Pulmonary artery endothelial cell (primary cell): ENCODE measurements around the gene SYNM. TPM values are rescaled to one million over a fixed set of nuclear protein-coding genes. Genes with fewer than 3 reads are reported as not detected.
"Not testable (repeated sequence)": the region's sequence is repeated elsewhere in the genome, so short reads cannot be mapped to it uniquely, and the experiment has no call there.

Experiments
- DNase-seq: peaks from one replicate; pipeline ENCODE4 v3.0.0-alpha.2; 2011; ENCODE audit warnings: low read depth, low spot score
- total RNA-seq: library from RNA; depleted of rRNA; stranded (reverse); fragments of >200 nt; gene quantifications from 2 replicates; pipeline ENCODE4 v1.2.3, GENCODE V29; 2014

Gene SYNM, protein sequence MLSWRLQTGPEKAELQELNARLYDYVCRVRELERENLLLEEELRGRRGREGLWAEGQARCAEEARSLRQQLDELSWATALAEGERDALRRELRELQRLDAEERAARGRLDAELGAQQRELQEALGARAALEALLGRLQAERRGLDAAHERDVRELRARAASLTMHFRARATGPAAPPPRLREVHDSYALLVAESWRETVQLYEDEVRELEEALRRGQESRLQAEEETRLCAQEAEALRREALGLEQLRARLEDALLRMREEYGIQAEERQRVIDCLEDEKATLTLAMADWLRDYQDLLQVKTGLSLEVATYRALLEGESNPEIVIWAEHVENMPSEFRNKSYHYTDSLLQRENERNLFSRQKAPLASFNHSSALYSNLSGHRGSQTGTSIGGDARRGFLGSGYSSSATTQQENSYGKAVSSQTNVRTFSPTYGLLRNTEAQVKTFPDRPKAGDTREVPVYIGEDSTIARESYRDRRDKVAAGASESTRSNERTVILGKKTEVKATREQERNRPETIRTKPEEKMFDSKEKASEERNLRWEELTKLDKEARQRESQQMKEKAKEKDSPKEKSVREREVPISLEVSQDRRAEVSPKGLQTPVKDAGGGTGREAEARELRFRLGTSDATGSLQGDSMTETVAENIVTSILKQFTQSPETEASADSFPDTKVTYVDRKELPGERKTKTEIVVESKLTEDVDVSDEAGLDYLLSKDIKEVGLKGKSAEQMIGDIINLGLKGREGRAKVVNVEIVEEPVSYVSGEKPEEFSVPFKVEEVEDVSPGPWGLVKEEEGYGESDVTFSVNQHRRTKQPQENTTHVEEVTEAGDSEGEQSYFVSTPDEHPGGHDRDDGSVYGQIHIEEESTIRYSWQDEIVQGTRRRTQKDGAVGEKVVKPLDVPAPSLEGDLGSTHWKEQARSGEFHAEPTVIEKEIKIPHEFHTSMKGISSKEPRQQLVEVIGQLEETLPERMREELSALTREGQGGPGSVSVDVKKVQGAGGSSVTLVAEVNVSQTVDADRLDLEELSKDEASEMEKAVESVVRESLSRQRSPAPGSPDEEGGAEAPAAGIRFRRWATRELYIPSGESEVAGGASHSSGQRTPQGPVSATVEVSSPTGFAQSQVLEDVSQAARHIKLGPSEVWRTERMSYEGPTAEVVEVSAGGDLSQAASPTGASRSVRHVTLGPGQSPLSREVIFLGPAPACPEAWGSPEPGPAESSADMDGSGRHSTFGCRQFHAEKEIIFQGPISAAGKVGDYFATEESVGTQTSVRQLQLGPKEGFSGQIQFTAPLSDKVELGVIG (N-terminal part only)
- total RNA-seq = 5.9 and 10.2 TPM in 2 replicates

DNA sequence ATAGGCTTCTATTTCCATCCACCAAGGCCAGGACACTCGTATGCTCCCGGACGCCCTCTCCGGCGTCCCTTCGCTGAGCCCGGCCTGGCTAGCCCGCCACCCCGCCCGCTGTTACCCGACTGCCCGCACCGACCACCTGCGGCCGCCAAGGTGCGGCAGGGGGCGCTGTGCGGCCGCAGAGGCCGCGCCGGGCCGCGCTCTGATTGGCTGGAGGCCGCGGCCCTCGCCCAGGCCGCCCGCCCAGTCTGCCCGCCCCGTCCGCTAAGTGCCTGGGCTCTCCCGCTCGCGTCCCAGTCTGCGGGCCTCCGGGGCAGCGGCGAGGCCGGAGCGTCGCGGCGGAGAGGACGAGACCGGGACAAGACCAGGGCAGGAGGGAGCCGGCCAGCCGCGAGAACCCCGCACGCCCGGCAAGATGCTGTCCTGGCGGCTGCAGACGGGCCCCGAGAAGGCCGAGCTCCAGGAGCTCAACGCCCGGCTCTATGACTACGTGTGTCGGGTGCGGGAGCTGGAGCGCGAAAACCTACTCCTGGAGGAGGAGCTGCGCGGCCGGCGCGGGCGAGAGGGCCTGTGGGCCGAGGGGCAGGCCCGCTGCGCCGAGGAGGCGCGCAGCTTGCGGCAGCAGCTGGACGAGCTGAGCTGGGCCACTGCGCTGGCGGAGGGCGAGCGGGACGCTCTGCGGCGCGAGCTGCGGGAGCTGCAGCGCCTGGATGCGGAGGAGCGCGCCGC, at the start of gene SYNM:
TSS of gene SYNM (plus strand) at position 293 of the 726 bp plus-strand sequence. CDS start at position 413, 120 bp downstream.
- DNase-seq = peak; percentile 43

DNA sequence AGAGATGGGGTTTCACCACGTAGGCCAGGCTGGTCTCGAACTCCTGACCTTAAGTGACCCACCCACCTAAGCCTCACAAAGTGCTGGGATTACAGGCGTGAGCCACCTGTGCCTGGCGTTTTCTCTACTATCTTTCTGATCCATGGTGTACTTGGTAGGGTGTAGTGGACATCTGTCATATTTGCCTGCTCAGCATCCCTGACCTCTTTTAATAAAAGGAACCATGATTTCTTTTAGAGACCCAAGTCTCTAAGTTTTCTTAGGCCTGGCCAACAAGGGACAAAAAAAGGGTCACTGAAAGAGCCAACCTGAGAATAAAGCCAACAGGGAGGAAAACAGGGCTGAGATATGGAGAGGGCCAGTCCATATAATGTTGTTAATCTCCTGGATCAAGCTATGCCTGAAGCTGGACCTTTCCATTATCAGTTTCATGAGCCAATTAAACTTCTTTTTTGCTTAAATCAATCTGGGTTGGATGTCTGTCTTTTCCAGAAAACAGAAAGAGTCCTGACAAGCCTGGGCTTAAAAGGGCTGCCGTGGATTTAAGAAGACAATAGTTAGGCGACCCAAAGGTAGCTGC, 49.2 kb upstream of the SYNM start:
- DNase-seq = no peak

DNA sequence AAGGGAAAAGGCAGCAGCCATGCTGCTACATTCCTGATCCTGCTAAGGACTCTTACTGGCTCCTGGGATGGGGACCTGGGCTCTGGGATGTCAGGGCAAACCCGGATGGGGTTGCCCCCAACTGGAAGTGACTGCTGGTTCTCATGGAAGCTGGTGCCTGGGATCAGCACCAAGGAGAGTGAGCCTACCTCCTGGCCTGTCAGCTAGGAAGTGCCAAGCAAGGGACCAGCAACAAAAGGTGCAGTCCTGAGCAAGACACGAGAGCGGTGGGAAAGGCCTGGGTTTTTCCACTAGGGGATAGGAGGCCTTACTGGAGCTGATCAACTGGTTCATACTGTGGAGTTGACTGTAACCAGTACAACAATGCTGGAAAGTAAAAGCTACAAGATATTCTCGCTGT, 47.9 kb upstream of the SYNM start:
- DNase-seq = no peak

DNA sequence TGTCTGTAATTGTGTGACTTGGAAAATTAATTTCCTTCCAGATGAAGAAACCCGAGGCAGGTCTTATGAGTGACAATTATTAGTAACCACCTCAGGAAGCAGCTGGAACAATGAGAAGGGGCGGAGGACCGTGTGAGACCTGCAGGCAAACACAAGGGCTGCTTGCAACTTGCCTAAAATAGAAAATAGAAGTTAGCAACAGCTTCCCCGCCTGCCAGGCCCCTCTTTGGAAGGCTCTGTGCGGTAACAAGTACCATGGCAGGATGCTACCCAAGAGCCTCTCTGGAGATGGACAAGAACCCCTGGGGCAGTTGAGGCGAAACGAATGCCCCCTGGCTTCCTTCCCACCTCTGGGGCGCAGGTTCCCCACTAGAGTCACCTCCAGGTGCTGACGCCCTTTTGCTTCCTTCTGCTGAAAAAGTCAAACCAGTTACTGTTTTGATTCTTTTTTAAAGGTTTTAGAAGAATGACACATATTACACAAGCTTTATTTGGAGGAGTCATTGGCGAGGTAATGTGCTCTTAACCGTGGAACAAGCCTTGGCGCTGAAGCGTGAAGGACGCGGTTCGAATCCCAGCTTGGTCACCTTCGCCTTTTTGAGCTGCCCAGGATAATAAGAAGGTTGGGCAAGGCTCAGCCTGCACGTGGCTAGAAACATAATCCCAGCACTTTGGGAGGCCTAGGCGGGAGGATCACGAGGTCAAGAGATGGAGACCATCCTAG, 47.0 kb upstream of the SYNM start:
- DNase-seq = peak; percentile 11

DNA sequence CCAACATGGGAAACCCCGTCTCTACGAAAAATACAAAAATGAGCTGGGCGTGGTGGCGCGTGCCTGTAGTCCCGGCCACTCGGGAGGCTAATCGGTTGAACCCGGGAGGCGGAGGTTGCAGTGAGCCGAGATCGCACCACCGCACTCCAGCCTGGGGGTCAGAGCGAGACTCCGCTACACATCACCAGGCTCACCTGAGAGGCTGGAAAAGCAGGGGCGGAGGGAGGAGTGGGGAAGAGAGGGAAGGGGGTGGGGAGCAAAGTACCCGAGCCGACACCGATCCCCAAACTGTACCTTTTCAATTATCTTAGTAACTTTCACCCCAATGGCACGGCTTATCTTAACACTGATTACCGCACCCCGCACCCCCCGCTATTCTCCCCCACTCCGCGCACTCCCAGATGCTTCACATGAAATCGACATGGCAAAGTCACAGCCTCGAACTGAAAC, 46.4 kb upstream of the SYNM start:
- DNase-seq = no peak

DNA sequence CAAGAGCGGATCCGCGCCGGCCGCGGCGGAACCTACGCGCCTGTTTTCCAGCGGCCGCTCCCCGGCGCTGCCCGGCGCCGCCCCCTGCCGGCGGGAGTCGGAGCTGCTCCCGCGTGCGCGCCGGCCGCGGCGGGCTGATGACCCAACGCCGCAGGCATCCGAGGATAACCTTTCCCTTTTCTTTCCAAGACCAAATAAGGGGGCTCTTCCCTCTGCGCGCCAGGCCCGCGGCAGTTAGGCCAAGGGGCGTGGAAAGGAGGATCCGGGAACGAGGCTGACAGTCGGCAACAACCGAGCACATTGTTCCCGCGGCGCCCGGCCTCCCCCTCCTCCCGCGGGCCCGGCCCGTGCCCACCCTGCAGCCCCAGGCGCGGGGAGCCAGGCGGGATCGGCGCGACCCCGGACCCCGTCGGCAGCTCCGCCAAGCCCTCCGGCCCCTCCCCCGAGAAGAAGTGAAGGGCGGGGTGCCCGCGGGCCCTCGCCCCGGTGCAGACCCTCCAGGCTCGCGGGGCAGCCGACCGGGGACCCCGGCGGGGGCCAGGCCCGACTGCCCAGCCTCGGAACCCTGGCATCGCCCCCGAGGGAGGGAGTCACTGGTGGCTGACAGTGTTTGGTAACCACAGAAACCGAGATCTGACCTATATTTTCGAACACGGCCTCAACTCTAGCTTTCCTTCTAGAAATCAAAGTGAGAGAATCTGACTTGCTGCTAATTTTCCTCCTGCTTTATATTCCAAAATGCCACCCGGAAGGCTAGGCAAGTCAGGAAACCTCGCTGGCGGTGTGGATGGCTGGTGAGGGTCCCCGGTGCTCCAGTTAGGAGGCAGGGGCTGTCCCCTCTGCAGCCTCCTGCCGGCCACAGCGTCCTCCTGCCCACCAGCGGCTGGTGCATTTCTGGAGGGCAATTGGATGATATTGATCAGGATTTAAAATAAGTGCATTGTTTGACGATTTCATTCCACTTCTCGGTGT, 45.6 kb upstream of the SYNM start:
- peak; percentile 4 for DNase-seq

DNA sequence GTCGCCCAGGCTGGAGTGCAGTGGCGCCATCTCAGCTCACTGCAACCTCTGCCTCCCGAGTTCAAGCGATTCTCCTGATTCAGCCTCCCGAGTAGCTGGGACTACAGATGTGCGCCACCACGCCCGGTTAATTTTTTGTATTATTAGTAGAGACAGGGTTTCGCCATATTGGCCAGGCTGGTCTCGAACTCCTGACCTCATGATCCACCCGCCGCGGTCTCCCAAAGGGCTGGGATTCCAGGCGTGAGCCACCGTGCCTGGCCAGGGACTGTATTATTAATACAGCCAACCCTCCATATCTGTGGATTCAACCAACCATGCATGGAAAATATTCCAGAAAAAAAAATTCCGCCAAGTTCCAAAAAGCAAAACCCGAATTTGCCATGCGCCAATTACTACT, 44.7 kb upstream of the SYNM start:
- DNase-seq = not testable (repeated sequence)

DNA sequence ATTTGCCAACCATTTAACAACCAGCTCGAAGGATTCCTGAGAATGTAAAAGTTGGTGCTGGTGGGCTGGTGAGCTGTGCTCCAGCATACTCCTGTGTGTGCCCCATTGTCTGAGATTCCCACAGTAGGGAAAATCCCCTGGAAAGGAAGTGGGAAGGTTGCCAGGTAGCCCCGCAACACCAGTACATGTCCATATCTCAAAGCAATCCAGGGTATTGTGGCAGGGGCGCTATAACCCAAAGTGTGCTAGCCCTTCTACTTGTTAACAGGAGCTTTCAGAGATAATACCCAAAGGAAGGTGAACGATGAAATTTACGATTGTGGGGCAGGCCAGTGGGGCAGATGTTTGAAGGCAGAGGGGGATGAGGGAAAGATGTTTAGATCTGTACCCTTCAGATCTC, 42.7 kb upstream of the SYNM start:
- no peak for DNase-seq

DNA sequence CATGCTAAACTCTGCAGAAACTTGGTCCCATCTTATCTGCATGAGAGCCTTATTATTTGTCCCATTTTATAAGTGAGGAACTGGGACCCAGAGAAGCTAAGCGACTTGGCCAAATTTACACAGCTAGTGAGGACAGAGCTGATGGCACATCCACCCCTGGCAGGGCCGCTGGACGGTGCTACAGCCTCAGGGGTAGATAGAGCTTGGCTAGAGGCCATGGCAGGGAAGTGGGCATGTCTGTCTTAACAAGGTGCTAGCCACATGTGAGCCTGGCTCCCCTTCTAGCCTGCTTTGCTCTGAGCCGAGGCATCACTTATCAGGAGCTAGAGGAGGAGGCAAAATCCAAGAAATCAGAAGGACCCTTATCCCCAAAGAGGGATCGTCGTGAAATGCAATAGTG, 36.7 kb upstream of the SYNM start:
- no peak for DNase-seq

DNA sequence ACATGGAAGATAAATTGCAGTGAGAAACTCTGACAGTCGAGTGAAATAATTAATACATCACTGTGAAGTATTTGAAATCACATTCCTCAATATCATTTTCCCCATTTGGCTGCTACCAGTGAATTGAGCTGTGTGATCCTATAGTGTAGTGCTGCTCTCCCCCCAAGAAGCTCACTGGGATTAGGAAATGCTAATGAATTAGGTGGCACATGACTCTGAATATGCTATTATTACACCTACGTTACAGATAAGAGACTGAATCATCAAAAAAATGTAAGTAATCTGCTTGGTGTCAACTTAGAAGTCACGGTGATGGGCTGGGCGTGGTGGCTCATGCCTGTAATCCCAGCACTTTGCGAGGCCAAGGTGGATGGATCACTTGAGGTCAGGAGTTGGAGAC, 34.7 kb upstream of the SYNM start:
- DNase-seq = no peak

DNA sequence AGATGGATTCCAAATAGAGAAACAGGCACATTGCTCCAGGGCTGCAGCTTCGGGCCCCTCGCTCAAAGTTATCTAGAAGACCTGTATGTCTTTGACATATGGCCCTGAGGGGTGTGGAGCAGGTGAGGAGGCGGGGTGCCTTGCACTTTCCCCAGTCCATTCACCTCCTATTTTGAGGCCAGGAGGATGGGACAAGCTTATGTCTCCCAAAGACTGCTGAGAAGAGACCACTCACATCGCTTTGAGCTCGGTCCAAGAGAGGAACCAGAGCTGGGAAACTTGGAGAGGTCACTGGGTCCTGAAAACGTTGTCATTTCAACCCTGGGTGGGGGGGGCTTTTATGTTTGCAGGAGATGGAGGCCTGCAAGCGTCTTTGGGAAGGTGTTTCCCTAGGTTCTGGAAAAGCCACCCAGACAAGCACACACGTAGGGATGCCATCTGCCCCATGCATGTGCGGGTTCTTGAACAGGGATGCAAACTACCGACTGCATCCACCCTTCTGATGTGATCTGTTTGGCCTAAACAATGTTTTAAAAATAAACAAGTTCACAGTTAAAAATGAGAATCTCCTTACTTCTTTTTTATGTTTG, 33.7 kb upstream of the SYNM start:
- no peak for DNase-seq

DNA sequence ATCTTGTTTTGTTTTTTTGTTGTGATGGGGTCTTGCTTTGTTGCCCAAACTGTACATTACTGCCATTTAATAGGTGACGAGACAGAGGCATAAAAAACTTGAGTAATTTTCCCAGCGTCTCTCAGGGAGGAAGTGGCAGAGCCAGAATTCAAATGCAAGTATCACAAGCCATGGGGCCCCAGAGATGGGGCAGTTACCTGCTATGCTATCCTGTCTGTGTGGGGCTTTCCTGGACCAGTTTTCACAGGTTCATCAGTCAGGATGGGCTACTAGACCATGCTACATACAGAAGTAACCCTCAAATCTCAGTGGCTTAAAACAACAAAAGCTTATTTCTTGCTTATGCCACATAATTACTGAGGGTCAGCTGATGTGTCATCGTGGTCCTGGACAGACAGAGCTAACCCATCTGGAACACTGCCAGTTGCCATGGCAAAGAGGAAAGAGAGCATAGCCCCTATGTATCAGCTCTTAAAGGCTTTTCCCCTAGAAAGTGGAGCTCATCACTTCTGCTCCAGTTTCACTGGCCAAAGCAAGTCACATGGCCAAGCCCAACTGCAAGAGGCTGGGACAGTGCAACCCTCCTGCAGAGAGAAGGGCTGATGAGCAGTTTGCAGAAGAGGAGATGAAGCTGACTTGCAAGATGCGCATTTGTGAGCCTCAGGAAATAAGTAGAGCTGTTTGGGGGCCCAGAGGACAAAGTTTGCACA, 31.7 kb upstream of the SYNM start:
- DNase-seq = no peak

DNA sequence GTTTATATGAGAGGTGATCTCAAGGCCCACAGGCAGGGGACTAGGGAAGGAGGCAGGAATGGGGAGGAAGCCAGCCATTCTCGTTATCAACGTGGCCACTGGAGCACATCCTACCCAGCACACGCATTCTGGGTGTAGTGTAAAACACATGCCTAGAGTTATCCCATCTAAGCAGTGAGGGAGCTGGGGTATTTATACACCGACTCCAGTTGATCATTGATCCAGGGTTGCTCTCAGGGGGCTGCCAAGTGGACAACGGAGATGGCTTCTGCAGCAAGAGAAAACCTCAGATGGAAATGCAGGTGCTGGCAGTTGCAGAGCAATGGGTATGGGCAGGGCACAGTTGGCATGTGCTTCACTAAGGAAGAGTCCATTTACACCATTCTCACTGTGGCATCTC, 30.4 kb upstream of the SYNM start:
- no peak for DNase-seq

DNA sequence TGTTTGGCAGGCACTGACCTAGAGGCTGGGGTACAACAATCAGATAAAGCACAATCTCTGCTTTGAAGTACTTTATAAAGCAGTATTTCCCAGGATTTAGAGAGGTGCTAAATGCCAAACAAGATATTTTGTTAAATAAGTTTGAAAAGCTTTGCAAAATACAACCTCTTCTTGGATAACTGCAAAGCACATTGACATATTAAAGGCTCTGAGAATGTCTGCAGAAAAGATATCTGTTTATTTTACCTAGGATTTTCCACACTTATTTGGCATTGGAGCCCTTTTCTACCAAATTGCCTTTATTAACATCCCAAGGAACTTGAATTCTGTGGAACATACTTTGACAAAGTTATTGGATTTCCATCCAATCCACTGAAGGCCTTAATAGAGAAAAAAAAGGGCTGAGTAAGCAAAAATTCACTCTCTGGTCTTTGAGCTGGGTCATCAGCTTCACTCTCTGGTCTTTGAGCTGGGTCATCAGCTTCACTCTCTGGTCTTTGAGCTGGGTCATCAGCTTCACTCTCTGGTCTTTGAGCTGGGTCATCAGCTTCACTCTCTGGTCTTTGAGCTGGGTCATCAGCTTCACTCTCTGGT, 29.7 kb upstream of the SYNM start:
- DNase-seq = not testable (repeated sequence)

DNA sequence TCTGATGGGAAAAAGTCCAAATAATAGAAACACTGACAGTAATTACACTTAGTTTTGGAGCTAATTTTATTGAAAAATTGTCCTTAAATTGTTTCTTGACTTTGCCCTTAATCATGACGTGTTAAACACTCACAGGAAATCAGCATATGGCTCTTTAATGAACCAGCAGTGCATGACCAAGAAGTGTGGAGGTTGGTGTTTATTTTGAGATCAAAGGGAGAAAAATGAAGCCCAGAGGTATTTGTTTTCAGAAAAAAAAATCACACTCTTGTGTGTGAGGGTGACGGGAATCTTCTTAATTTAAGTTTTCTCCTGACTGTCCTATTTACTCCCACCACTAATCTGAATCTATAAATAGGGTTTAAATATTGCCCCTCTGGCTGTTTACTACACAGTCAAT, 28.8 kb upstream of the SYNM start:
- DNase-seq = no peak

DNA sequence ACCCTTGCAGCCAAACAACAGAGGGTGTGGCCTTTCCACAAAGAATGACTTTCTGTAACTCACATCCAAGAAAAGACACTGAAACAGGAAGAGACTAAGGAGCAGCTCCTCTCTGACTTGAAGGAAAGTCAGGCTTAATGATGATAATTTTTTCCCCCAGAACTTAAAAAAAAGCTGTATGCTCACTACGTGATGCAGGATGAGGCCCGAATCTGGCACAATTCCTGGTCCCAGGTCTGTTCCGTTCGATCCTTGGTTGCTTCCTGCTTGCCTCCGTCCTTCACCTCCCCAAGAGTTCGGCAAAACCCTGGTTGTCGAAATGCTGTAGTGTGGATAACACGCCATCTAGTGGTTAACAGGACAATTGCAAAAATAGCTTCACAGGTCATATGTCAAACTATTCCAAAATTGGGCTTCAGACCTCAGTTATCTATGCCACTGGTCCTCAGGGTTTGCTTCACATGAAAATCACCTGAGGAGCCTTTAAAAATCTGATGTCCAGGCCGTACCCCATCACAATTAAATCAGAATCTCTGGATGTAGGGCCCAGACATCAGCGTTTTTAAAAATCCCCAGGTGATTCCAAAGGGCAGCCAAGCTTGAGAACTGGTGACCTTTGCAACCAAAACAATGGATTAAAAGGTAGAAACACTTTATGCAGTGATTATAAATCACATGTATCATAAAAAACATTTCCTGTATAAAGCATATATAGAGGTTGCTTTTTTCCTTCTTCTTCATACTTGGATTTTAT, 28.1 kb upstream of the SYNM start:
- peak; percentile 39 for DNase-seq
